ENCODE measurements around the gene ARHGAP29.

GRCh38 chr1:94243665-94244064 lies 6.3 kb upstream of the ARHGAP29 start:
- TF ChIP-seq CTCF (conservative IDR thresholded peaks at IDR 0.05; ENCODE audit: low read depth, low read length) (no peak), EZH2 (IDR thresholded peaks at IDR 0.05; ENCODE audit: low read length, unreplicated experiment) (no peak), EZH2phosphoT487 (IDR thresholded peaks at IDR 0.05; ENCODE audit: borderline replicate concordance, low read length) (no peak)
